C4-2B (cell line): ENCODE data around the gene TYSND1.
"Not testable (repeated sequence)": the region's sequence is repeated elsewhere in the genome, so short reads cannot be mapped to it uniquely, and the experiment has no call there.

ENCODE experiments used
- H3K27ac ChIP-seq: fragments of 450-650 bp; 2 replicates; pipeline ENCODE4 v1.5.1; 2017
- CTCF ChIP-seq: fragments of 450-650 bp; conservative IDR thresholded peaks from 2 replicates; pipeline ENCODE4 v1.5.1; 2017; ENCODE audit warnings: mild to moderate bottlenecking
- ZFX ChIP-seq: fragments of 450-650 bp; IDR thresholded peaks from 2 replicates; pipeline ENCODE4 v1.6.1; 2017

Gene TYSND1

GRCh38 chr10:70131560-70131937, 15.0 kb downstream of the TYSND1 start:
- no peak for TF ChIP-seq CTCF
- H3K27ac ChIP-seq: no peak overlapping the region

- H3K27ac ChIP-seq: no peak overlapping the region
- no peak for TF ChIP-seq CTCF
- no peak for TF ChIP-seq ZFX
Measured at GRCh38 chr10:70130878-70131559, 15.5 kb downstream of the TYSND1 start.

GRCh38 chr10:70126700-70127395, 19.7 kb downstream of the TYSND1 start:
- no peak overlapping the region for H3K27ac ChIP-seq
- TF ChIP-seq ZFX: no peak
- TF ChIP-seq CTCF: no peak

- no peak overlapping the region for H3K27ac ChIP-seq
Measured at GRCh38 chr10:70125918-70126552, 20.5 kb downstream of the TYSND1 start.

GRCh38 chr10:70124918-70125317, 21.6 kb downstream of the TYSND1 start:
- no peak for TF ChIP-seq CTCF
- no peak for TF ChIP-seq ZFX
- H3K27ac ChIP-seq: no peak overlapping the region

More at GRCh38 chr10:70125918-70126552, 20.5 kb downstream of the TYSND1 start:
- no peak for TF ChIP-seq CTCF
- TF ChIP-seq ZFX: no peak

- TF ChIP-seq CTCF (no peak), ZFX (no peak)
Measured at GRCh38 chr10:70124415-70124814, 22.1 kb downstream of the TYSND1 start.

GRCh38 chr10:70123817-70124216, 22.7 kb downstream of the TYSND1 start:
- no peak for TF ChIP-seq ZFX
- TF ChIP-seq CTCF: no peak
- no peak overlapping the region for H3K27ac ChIP-seq

More at GRCh38 chr10:70124415-70124814, 22.1 kb downstream of the TYSND1 start:
- H3K27ac ChIP-seq: no peak overlapping the region

GRCh38 chr10:70123166-70123565, 23.3 kb downstream of the TYSND1 start:
- H3K27ac ChIP-seq: not testable (repeated sequence)
